ENCODE data around the gene VTI1A. TPM values are rescaled to one million over a fixed set of nuclear protein-coding genes. Genes with fewer than 3 reads are reported as not detected.
"Not testable (repeated sequence)": the region's sequence is repeated elsewhere in the genome, so short reads cannot be mapped to it uniquely, and the experiment has no call there.

VTI1A gene
- total RNA-seq, 2 donors from 2014 or later: 21.0 to 29.6 TPM

GRCh38 chr10:112858986-112859651 lies 412.1 kb downstream of the VTI1A start:
- no peaks in the 10 kb centered on the region for H3K36me3 ChIP-seq
- H3K4me3 ChIP-seq: no peak overlapping the region
- TF ChIP-seq CTCF (IDR thresholded peaks at IDR 0.05): no peak
- no peaks in the 10 kb centered on the region for H3K27me3 ChIP-seq
- no peaks in the 10 kb centered on the region for H3K4me1 ChIP-seq
- no peak for DNase-seq (ENCODE audit: low spot score)
- H3K27ac ChIP-seq: no peak overlapping the region
- H3K9me3 ChIP-seq: peaks cover 0 to 8% of the 10 kb centered on the region in 2 donors

GRCh38 chr10:112859793-112860192 lies 412.8 kb downstream of the VTI1A start:
- no peak overlapping the region for H3K4me3 ChIP-seq
- peaks cover 0 to 15% of the 10 kb centered on the region in 2 donors for H3K9me3 ChIP-seq
- H3K27ac ChIP-seq: no peak overlapping the region
- TF ChIP-seq CTCF (IDR thresholded peaks at IDR 0.05): no peak
- DNase-seq (ENCODE audit: low spot score): no peak
- no peaks in the 10 kb centered on the region for H3K4me1 ChIP-seq
- no peaks in the 10 kb centered on the region for H3K36me3 ChIP-seq
- no peaks in the 10 kb centered on the region for H3K27me3 ChIP-seq

- not testable (repeated sequence) for DNase-seq (ENCODE audit: low spot score); H3K27me3 ChIP-seq; H3K27ac ChIP-seq; H3K4me1 ChIP-seq; H3K36me3 ChIP-seq; H3K4me3 ChIP-seq
- H3K9me3 ChIP-seq: peaks cover 0 to 17% of the 10 kb centered on the region in 2 donors
Measured at GRCh38 chr10:112863461-112863860, 416.4 kb downstream of the VTI1A start.

Small RNAs within 50 kb of the gene (microRNA-seq; reads per million reads assigned to microRNA genes)
- gene MIR4295 (ENCODE audit: borderline number of aligned reads in 2 of 2, borderline replicate concordance in 1 of 2): 0 reads per million in 2 donors

Other genes with a start within 250 kb of the VTI1A start
- not detected for gene TECTB, start 163.8 kb upstream of the VTI1A start, total RNA-seq
- 10 to 100 TPM in 1 of 2 donors, 1 to 10 TPM in 1; 9.2 to 12.0 TPM for gene ACSL5, start 73.1 kb upstream of the VTI1A start, total RNA-seq
- gene ZDHHC6, start 301 bp upstream of the VTI1A start, total RNA-seq: 10 to 100 TPM; 11.0 to 12.8 TPM

Measured in right atrium auricular region (tissue), 2 donors.